Measurements from ENCODE around the gene LTB4R2. TPM values are rescaled to one million over a fixed set of nuclear protein-coding genes. Genes with fewer than 3 reads are reported as not detected.

The LTB4R2 gene
- total RNA-seq, 6 experiments from 2014 or later, result 2.2 to 3.0 (median 2.3) TPM

DNA sequence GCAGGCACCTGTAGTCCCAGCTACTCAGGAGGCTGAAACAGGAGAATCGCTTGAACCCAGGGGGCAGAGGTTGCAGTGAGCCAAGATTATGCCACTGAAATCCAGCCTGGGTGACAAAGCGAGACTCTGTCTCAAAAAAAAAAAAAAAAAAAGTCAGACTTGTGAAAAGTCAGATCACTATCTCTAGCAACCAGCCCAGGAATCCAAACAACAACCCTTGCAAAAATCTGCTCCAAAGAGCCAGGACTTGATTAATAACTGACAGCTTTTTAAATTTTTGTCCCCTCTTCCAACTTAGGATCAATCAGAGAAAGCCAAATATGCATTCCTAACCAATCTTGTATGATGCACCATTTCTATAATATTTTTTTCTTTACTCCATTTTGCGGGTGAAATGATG is 50.3 kb downstream of the LTB4R2 start:
- Mint-ChIP-seq H3K27ac (no peak overlapping the region), H3K4me3 (no peak overlapping the region), H3K9me3 (no peaks in the 10 kb centered on the region), H3K36me3 (ENCODE audit: low read depth) (no peaks in the 10 kb centered on the region), H3K4me1 (ENCODE audit: low read depth) (peaks cover 37% of the 10 kb centered on the region), H3K27me3 (ENCODE audit: insufficient read depth) (0 out of 2 replicates have a peak, but pooled peaks cover 2% of the 10 kb centered on the region)
- TF ChIP-seq, protein P1, sequence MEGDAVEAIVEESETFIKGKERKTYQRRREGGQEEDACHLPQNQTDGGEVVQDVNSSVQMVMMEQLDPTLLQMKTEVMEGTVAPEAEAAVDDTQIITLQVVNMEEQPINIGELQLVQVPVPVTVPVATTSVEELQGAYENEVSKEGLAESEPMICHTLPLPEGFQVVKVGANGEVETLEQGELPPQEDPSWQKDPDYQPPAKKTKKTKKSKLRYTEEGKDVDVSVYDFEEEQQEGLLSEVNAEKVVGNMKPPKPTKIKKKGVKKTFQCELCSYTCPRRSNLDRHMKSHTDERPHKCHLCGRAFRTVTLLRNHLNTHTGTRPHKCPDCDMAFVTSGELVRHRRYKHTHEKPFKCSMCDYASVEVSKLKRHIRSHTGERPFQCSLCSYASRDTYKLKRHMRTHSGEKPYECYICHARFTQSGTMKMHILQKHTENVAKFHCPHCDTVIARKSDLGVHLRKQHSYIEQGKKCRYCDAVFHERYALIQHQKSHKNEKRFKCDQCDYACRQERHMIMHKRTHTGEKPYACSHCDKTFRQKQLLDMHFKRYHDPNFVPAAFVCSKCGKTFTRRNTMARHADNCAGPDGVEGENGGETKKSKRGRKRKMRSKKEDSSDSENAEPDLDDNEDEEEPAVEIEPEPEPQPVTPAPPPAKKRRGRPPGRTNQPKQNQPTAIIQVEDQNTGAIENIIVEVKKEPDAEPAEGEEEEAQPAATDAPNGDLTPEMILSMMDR (IDR thresholded peaks at IDR 0.05), result no peak
- no peak for DNase-seq

DNA sequence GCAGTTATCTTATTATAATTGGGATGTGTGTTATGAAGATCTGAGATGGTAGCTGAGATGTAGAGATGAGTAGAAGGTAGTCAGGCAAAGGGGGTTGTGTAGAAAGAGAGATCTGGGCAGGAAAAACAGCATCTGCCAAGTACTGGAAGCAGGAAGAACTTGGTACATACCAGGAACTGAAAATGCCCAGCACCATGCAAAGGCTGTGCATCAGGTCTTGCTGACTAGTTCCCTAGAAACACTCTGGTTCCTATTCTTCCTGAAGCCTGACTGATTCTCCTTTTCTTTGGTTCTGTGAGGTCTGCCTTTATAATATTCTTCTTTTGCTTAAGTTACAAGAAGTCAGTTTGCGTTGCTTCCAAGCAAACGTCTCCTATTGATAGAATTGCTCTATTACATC is 51.4 kb downstream of the LTB4R2 start:
- DNase-seq, result no peak
- Mint-ChIP-seq H3K4me1 (ENCODE audit: low read depth) (peaks cover 47% of the 10 kb centered on the region), H3K9me3 (no peaks in the 10 kb centered on the region), H3K27me3 (ENCODE audit: insufficient read depth) (0 out of 2 replicates have a peak, but pooled peaks cover 2% of the 10 kb centered on the region), H3K36me3 (ENCODE audit: low read depth) (no peaks in the 10 kb centered on the region), H3K27ac (peak overlapping the region; percentile 92), H3K4me3 (no peak overlapping the region)
- TF ChIP-seq, protein P1 (IDR thresholded peaks at IDR 0.05), result no peak

Other genes starting within 250 kb of the LTB4R2 start
- not detected for gene CPNE6, start 238.6 kb upstream of the LTB4R2 start, total RNA-seq (2021; fragmentation: NEBNext Ultra II Directional; extraction: Animal tissue kit (Norgen Biotek cat#: 25700))
- gene PCK2, start 215.8 kb upstream of the LTB4R2 start, total RNA-seq (2021; fragmentation: NEBNext Ultra II Directional; extraction: Animal tissue kit (Norgen Biotek cat#: 25700)), result 10 to 100 TPM; 19.9 to 27.6 (median 24.0) TPM
- 10 to 100 TPM; 28.1 to 36.3 (median 32.1) TPM for gene DCAF11, start 195.4 kb upstream of the LTB4R2 start, total RNA-seq (2021; fragmentation: NEBNext Ultra II Directional; extraction: Animal tissue kit (Norgen Biotek cat#: 25700))
- under 1 TPM; 0.26 to 0.85 (median 0.49) TPM for gene NRL, start 195.2 kb upstream of the LTB4R2 start, total RNA-seq (2021; fragmentation: NEBNext Ultra II Directional; extraction: Animal tissue kit (Norgen Biotek cat#: 25700))
- not detected for gene FITM1, start 179.5 kb upstream of the LTB4R2 start, total RNA-seq (2021; fragmentation: NEBNext Ultra II Directional; extraction: Animal tissue kit (Norgen Biotek cat#: 25700))
- 100 to 1,000 TPM in 4 of 6 experiments, 10 to 100 TPM in 2; 88.4 to 120 (median 113) TPM for gene PSME1, start 173.9 kb upstream of the LTB4R2 start, total RNA-seq (2021; fragmentation: NEBNext Ultra II Directional; extraction: Animal tissue kit (Norgen Biotek cat#: 25700))
- gene EMC9, start 168.5 kb upstream of the LTB4R2 start, total RNA-seq (2021; fragmentation: NEBNext Ultra II Directional; extraction: Animal tissue kit (Norgen Biotek cat#: 25700)), result 10 to 100 TPM; 13.2 to 17.0 (median 15.3) TPM
- 100 to 1,000 TPM; 108 to 143 (median 136) TPM for gene PSME2, start 163.5 kb upstream of the LTB4R2 start, total RNA-seq (2021; fragmentation: NEBNext Ultra II Directional; extraction: Animal tissue kit (Norgen Biotek cat#: 25700))
- gene RNF31, start 162.6 kb upstream of the LTB4R2 start, total RNA-seq (2021; fragmentation: NEBNext Ultra II Directional; extraction: Animal tissue kit (Norgen Biotek cat#: 25700)), result 10 to 100 TPM; 38.5 to 53.6 (median 47.2) TPM
- gene IRF9, start 148.9 kb upstream of the LTB4R2 start, total RNA-seq (2021; fragmentation: NEBNext Ultra II Directional; extraction: Animal tissue kit (Norgen Biotek cat#: 25700)), result 10 to 100 TPM; 23.6 to 38.8 (median 32.3) TPM
- gene REC8, start 138.1 kb upstream of the LTB4R2 start, total RNA-seq (2021; fragmentation: NEBNext Ultra II Directional; extraction: Animal tissue kit (Norgen Biotek cat#: 25700)), result 1 to 10 TPM; 2.9 to 3.9 (median 3.2) TPM
- 10 to 100 TPM; 70.4 to 85.2 (median 79.4) TPM for gene IPO4, start 121.3 kb upstream of the LTB4R2 start, total RNA-seq (2021; fragmentation: NEBNext Ultra II Directional; extraction: Animal tissue kit (Norgen Biotek cat#: 25700))
- 10 to 100 TPM; 68.1 to 80.4 (median 71.0) TPM for gene TM9SF1, start 114.7 kb upstream of the LTB4R2 start, total RNA-seq (2021; fragmentation: NEBNext Ultra II Directional; extraction: Animal tissue kit (Norgen Biotek cat#: 25700))
- gene TSSK4, start 104.4 kb upstream of the LTB4R2 start, total RNA-seq (2021; fragmentation: NEBNext Ultra II Directional; extraction: Animal tissue kit (Norgen Biotek cat#: 25700)), result under 1 TPM in 2 of 6 experiments, not detected in 4; 0.16 to 0.45 TPM
- 10 to 100 TPM; 32.4 to 41.1 (median 38.8) TPM for gene CHMP4A, start 96.7 kb upstream of the LTB4R2 start, total RNA-seq (2021; fragmentation: NEBNext Ultra II Directional; extraction: Animal tissue kit (Norgen Biotek cat#: 25700))
- 10 to 100 TPM in 5 of 6 experiments, 1 to 10 TPM in 1; 9.8 to 14.4 (median 12.3) TPM for gene MDP1, start 94.1 kb upstream of the LTB4R2 start, total RNA-seq (2021; fragmentation: NEBNext Ultra II Directional; extraction: Animal tissue kit (Norgen Biotek cat#: 25700))
- 100 to 1,000 TPM; 309 to 401 (median 372) TPM for gene NEDD8, start 77.8 kb upstream of the LTB4R2 start, total RNA-seq (2021; fragmentation: NEBNext Ultra II Directional; extraction: Animal tissue kit (Norgen Biotek cat#: 25700))
- 10 to 100 TPM; 70.6 to 76.7 (median 73.6) TPM for gene GMPR2, start 77.2 kb upstream of the LTB4R2 start, total RNA-seq (2021; fragmentation: NEBNext Ultra II Directional; extraction: Animal tissue kit (Norgen Biotek cat#: 25700))
- 10 to 100 TPM; 54.2 to 73.4 (median 67.5) TPM for gene TINF2, start 67.5 kb upstream of the LTB4R2 start, total RNA-seq (2021; fragmentation: NEBNext Ultra II Directional; extraction: Animal tissue kit (Norgen Biotek cat#: 25700))
- 1 to 10 TPM in 5 of 6 experiments, under 1 TPM in 1; 0.97 to 2.9 (median 1.3) TPM for gene TGM1, start 47.0 kb upstream of the LTB4R2 start, total RNA-seq (2021; fragmentation: NEBNext Ultra II Directional; extraction: Animal tissue kit (Norgen Biotek cat#: 25700))
- 10 to 100 TPM; 25.4 to 31.4 (median 27.3) TPM for gene RABGGTA, start 38.5 kb upstream of the LTB4R2 start, total RNA-seq (2021; fragmentation: NEBNext Ultra II Directional; extraction: Animal tissue kit (Norgen Biotek cat#: 25700))
- 10 to 100 TPM; 32.9 to 42.2 (median 39.1) TPM for gene DHRS1, start 10.4 kb upstream of the LTB4R2 start, total RNA-seq (2021; fragmentation: NEBNext Ultra II Directional; extraction: Animal tissue kit (Norgen Biotek cat#: 25700))
- gene NOP9, start 10.3 kb upstream of the LTB4R2 start, total RNA-seq (2021; fragmentation: NEBNext Ultra II Directional; extraction: Animal tissue kit (Norgen Biotek cat#: 25700)), result 10 to 100 TPM; 25.4 to 31.1 (median 28.1) TPM
- under 1 TPM in 5 of 6 experiments, not detected in 1; 0.17 to 0.40 (median 0.20) TPM for gene CIDEB, start 2.2 kb upstream of the LTB4R2 start, total RNA-seq (2021; fragmentation: NEBNext Ultra II Directional; extraction: Animal tissue kit (Norgen Biotek cat#: 25700))
- 1 to 10 TPM; 1.5 to 2.9 (median 1.9) TPM for gene LTB4R, start 1.4 kb downstream of the LTB4R2 start, total RNA-seq (2021; fragmentation: NEBNext Ultra II Directional; extraction: Animal tissue kit (Norgen Biotek cat#: 25700))
- gene ADCY4, start 24.9 kb downstream of the LTB4R2 start, total RNA-seq (2021; fragmentation: NEBNext Ultra II Directional; extraction: Animal tissue kit (Norgen Biotek cat#: 25700)), result under 1 TPM in 3 of 6 experiments, not detected in 3; 0.25 to 0.41 (median 0.34) TPM
- gene RIPK3, start 29.9 kb downstream of the LTB4R2 start, total RNA-seq (2021; fragmentation: NEBNext Ultra II Directional; extraction: Animal tissue kit (Norgen Biotek cat#: 25700)), result not detected
- 10 to 100 TPM; 73.4 to 81.9 (median 77.2) TPM for gene NFATC4, start 58.0 kb downstream of the LTB4R2 start, total RNA-seq (2021; fragmentation: NEBNext Ultra II Directional; extraction: Animal tissue kit (Norgen Biotek cat#: 25700))
- 1 to 10 TPM; 3.9 to 6.3 (median 4.1) TPM for gene NYNRIN, start 88.9 kb downstream of the LTB4R2 start, total RNA-seq (2021; fragmentation: NEBNext Ultra II Directional; extraction: Animal tissue kit (Norgen Biotek cat#: 25700))
- gene CBLN3, start 119.5 kb downstream of the LTB4R2 start, total RNA-seq (2021; fragmentation: NEBNext Ultra II Directional; extraction: Animal tissue kit (Norgen Biotek cat#: 25700)), result 1 to 10 TPM; 3.3 to 5.0 (median 3.9) TPM
- gene KHNYN, start 119.8 kb downstream of the LTB4R2 start, total RNA-seq (2021; fragmentation: NEBNext Ultra II Directional; extraction: Animal tissue kit (Norgen Biotek cat#: 25700)), result 10 to 100 TPM; 25.4 to 29.2 (median 28.0) TPM
- gene SDR39U1, start 132.6 kb downstream of the LTB4R2 start, total RNA-seq (2021; fragmentation: NEBNext Ultra II Directional; extraction: Animal tissue kit (Norgen Biotek cat#: 25700)), result 10 to 100 TPM; 29.6 to 35.7 (median 31.6) TPM
- gene CMA1, start 198.1 kb downstream of the LTB4R2 start, total RNA-seq (2021; fragmentation: NEBNext Ultra II Directional; extraction: Animal tissue kit (Norgen Biotek cat#: 25700)), result not detected